ENCODE results near the gene LYST. TPM values are rescaled to one million over a fixed set of nuclear protein-coding genes. Genes with fewer than 3 reads are reported as not detected.

LYST gene
- total and polyA plus RNA-seq, 10 donors, result 9.0 to 169 (median 98.1) TPM

DNA sequence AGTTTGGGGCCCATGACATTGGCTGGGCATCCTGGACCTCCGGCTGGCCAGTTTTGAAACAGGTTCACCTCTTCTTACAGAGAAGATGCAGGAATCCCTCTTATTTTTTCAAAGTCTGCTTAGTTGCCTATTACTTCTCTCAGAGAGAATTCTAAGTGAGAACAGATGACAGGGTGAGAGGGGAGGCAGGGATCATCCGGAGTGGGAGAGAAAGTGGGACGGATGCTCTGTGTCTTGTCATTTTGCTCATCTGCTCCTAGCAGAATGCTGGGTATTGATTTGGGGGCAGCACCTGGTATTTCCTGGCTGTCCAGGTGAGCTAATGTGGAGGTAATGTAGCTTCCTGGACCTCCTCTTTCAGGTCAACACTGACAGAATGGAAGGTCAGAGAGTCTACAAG is 249.6 kb downstream of the LYST start:
- Histone ChIP-seq H3K36me3 (no peaks in the 10 kb centered on the region), H3K27ac (no peak overlapping the region), H3K4me1 (no peaks in the 10 kb centered on the region), H3K4me3 (no peak overlapping the region), H3K9me3 (no peaks in the 10 kb centered on the region), H3K27me3 (replicated peaks in 1 of 7) (no peaks in the 10 kb centered on the region)
- intact Hi-C loops (cut with DNase I; ENCODE audit: low total_unique reads), result no loop called here
- TF ChIP-seq POLR2A (IDR thresholded peaks at IDR 0.05) (no peak), POLR2AphosphoS5 (IDR thresholded peaks at IDR 0.05) (no peak)
- TF ChIP-seq, protein P1, sequence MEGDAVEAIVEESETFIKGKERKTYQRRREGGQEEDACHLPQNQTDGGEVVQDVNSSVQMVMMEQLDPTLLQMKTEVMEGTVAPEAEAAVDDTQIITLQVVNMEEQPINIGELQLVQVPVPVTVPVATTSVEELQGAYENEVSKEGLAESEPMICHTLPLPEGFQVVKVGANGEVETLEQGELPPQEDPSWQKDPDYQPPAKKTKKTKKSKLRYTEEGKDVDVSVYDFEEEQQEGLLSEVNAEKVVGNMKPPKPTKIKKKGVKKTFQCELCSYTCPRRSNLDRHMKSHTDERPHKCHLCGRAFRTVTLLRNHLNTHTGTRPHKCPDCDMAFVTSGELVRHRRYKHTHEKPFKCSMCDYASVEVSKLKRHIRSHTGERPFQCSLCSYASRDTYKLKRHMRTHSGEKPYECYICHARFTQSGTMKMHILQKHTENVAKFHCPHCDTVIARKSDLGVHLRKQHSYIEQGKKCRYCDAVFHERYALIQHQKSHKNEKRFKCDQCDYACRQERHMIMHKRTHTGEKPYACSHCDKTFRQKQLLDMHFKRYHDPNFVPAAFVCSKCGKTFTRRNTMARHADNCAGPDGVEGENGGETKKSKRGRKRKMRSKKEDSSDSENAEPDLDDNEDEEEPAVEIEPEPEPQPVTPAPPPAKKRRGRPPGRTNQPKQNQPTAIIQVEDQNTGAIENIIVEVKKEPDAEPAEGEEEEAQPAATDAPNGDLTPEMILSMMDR (IDR thresholded peaks at IDR 0.05 in 8 of 11, conservative IDR thresholded peaks at IDR 0.05 in 3 of 11), result no peak
- WGBS, 5 donors, result 89 to 97% (median 90%) methylated on average over 3 of the region's 3 CpGs
- no peak for DNase-seq

DNA sequence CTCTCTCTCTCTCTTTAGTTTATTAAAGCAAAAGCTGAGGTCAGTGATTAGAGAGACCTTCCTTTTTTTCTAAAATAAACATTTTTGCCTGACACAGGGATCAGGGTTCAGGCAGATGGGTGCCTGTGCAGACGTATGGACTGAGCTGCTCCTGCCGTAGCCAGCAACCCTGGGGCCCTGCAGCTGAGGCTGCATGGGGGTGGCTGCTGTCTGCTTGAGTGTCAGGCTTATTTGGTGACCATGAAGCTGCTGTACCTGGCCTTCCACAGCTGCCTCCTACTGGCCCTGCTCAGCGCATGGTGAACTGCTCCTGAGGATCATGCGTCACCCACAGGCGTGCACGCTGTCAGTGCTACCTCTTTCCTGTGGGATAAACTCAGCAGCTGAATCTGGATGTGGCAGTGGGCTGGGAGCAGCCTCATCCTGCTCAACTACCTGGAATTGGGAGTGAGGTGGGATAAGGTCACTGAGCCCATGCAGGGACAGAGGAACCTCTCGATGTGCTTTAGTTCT is 252.2 kb downstream of the LYST start:
- no peak overlapping the region for H3K27ac ChIP-seq
- H3K27me3 ChIP-seq (replicated peaks in 1 of 7), result no peaks in the 10 kb centered on the region
- TF ChIP-seq POLR2A (IDR thresholded peaks at IDR 0.05), result no peak
- no peak for TF ChIP-seq POLR2AphosphoS5 (IDR thresholded peaks at IDR 0.05)
- TF ChIP-seq, protein P1 (IDR thresholded peaks at IDR 0.05 in 8 of 11, conservative IDR thresholded peaks at IDR 0.05 in 3 of 11), result no peak
- no peaks in the 10 kb centered on the region for H3K9me3 ChIP-seq
- no peaks in the 10 kb centered on the region for H3K36me3 ChIP-seq
- intact Hi-C loops (cut with DNase I; ENCODE audit: low total_unique reads), result no loop called here
- WGBS, 5 donors, result 88 to 90% (median 89%) methylated on average over 7 of the region's 7 CpGs
- no peaks in the 10 kb centered on the region for H3K4me1 ChIP-seq
- H3K4me3 ChIP-seq, result no peak overlapping the region
- DNase-seq, result no peak

DNA sequence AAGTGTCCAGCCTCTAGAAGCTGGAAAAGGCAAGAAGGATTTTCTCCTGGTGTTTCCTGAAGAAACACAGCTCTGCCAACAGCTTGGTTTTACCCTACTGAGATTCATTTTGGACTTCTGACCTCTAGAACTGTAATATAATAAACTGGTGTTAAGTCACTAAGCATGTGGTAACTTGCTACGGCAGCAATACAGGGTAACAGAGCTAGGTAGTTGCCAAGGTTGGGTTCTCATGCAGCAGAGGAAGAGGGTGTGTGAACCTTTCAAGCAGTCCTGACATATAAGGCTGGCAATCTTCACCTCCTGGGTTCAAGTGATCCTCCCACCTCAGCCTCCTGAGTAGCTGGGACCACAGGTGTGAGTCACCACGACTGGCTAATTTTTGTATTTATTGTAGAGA is 253.1 kb downstream of the LYST start:
- H3K4me3 ChIP-seq, result no peak overlapping the region
- no peaks in the 10 kb centered on the region for H3K9me3 ChIP-seq
- TF ChIP-seq, protein P1 (IDR thresholded peaks at IDR 0.05 in 8 of 11, conservative IDR thresholded peaks at IDR 0.05 in 3 of 11), result no peak
- TF ChIP-seq POLR2AphosphoS5 (IDR thresholded peaks at IDR 0.05), result no peak
- TF ChIP-seq POLR2A (IDR thresholded peaks at IDR 0.05), result no peak
- DNase-seq, result no peak
- no peaks in the 10 kb centered on the region for H3K4me1 ChIP-seq
- no peaks in the 10 kb centered on the region for H3K27me3 ChIP-seq (replicated peaks in 1 of 7)
- WGBS, 5 donors, result 70 to 90% (median 80%) methylated on average over 2 of the region's 2 CpGs
- H3K36me3 ChIP-seq, result no peaks in the 10 kb centered on the region
- H3K27ac ChIP-seq, result no peak overlapping the region
- intact Hi-C loops (cut with DNase I; ENCODE audit: low total_unique reads), result no loop called here

DNA sequence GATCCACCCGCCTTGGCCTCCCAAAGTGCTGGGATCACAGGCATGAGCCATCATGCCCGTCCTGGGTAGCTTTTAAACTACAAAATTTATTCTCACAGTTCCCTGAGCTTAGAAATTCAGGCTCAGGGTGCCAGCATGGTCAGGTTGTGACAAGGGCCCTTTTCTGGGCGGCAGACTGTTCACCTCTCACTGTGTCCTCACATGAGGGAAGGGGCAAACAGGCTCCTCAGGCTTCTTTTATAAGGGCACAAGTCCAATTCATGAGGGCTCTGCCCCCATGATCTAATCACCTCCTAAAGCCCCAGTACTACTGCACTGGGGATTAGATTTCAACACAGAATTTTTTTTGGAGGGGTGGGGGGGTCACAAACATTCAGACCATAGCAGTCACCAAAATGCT is 253.9 kb downstream of the LYST start:
- TF ChIP-seq, protein P1 (IDR thresholded peaks at IDR 0.05 in 8 of 11, conservative IDR thresholded peaks at IDR 0.05 in 3 of 11), result no peak
- TF ChIP-seq POLR2AphosphoS5 (IDR thresholded peaks at IDR 0.05) (no peak), POLR2A (IDR thresholded peaks at IDR 0.05) (no peak)
- Histone ChIP-seq H3K4me1 (no peaks in the 10 kb centered on the region), H3K27me3 (replicated peaks in 1 of 7) (no peaks in the 10 kb centered on the region), H3K27ac (no peak overlapping the region), H3K36me3 (no peaks in the 10 kb centered on the region), H3K9me3 (no peaks in the 10 kb centered on the region), H3K4me3 (no peak overlapping the region)
- 73 to 85% (median 82%) methylated on average over 2 to 3 of the region's 3 CpGs for WGBS, 5 donors
- intact Hi-C loops (cut with DNase I; ENCODE audit: low total_unique reads), result no loop called here
- DNase-seq, result no peak

Small RNA genes within 50 kb of the gene (microRNA-seq; reads per million reads assigned to microRNA genes)
- gene MIR1537, result 1.4 to 7.6 (median 4.9) reads per million in 3 donors

Small RNA genes within 50 kb of the gene (small RNA-seq; reads per million reads assigned to genes)
- gene MIR1537, result 0 to 0.21 (median 0.10) reads per million in 4 donors
- 0 reads per million in 4 donors for gene RNU6-968P

Other genes starting within 250 kb of the LYST start
- under 1 TPM in 1 of 7 donors, not detected in 6; 0.17 TPM for gene GNG4, start 217.1 kb downstream of the LYST start, total RNA-seq
- gene GNG4, start 217.1 kb downstream of the LYST start, polyA plus RNA-seq, result under 1 TPM; 0.13 to 0.65 (median 0.19) TPM
- 100 to 1,000 TPM in 5 of 7 donors, 10 to 100 TPM in 2; 48.1 to 178 (median 101) TPM for gene NID1, start 198.2 kb upstream of the LYST start, total RNA-seq
- 10 to 100 TPM in 2 of 3 donors, 1 to 10 TPM in 1; 6.8 to 13.3 (median 12.9) TPM for gene NID1, start 198.2 kb upstream of the LYST start, polyA plus RNA-seq

Data from spleen (tissue), 11 donors.